Activated T-cell treated with anti-CD3 and anti-CD28 coated beads, Interleukin-2, amount 50 U/mL, for 4 hours (primary cell): ENCODE data around the gene ABCA7. TPM values are rescaled to one million over a fixed set of nuclear protein-coding genes. Genes with fewer than 3 reads are reported as not detected.

Experiments used
- ATAC-seq, 2 donors: fragments of 200-7000 bp; cut with Tn5 transposase; one replicate each; pipeline ENCODE4 v1.10.0; 2021
- DNase-seq: peaks from one replicate; pipeline ENCODE4 v3.0.0-alpha.2; 2020
- H3K27me3 Mint-ChIP-seq: one replicate; pipeline ENCODE4 v1.8.0; 2021; ENCODE audit warnings: low read depth, mixed read lengths
- H3K36me3 Mint-ChIP-seq: one replicate; pipeline ENCODE4 v1.8.0; 2022; ENCODE audit warnings: mixed read lengths; ENCODE audit not compliant: insufficient read depth
- H3K4me1 Mint-ChIP-seq: one replicate; pipeline ENCODE4 v1.8.0; 2021; ENCODE audit warnings: low read depth, mixed read lengths
- H3K4me3 Mint-ChIP-seq: one replicate; pipeline ENCODE4 v1.8.0; 2021; ENCODE audit warnings: mild to moderate bottlenecking, moderate library complexity, mixed read lengths
- H3K9me3 Mint-ChIP-seq: one replicate; pipeline ENCODE4 v1.8.0; 2021; ENCODE audit warnings: mixed read lengths
- total RNA-seq, 3 donors: library from RNA; stranded (reverse); gene quantifications; one replicate each; pipeline ENCODE4 v1.2.1, GENCODE V29; 2021

Gene ABCA7
- total RNA-seq, 3 donors from 2014 or later: 7.1 to 8.7 (median 8.6) TPM

DNA sequence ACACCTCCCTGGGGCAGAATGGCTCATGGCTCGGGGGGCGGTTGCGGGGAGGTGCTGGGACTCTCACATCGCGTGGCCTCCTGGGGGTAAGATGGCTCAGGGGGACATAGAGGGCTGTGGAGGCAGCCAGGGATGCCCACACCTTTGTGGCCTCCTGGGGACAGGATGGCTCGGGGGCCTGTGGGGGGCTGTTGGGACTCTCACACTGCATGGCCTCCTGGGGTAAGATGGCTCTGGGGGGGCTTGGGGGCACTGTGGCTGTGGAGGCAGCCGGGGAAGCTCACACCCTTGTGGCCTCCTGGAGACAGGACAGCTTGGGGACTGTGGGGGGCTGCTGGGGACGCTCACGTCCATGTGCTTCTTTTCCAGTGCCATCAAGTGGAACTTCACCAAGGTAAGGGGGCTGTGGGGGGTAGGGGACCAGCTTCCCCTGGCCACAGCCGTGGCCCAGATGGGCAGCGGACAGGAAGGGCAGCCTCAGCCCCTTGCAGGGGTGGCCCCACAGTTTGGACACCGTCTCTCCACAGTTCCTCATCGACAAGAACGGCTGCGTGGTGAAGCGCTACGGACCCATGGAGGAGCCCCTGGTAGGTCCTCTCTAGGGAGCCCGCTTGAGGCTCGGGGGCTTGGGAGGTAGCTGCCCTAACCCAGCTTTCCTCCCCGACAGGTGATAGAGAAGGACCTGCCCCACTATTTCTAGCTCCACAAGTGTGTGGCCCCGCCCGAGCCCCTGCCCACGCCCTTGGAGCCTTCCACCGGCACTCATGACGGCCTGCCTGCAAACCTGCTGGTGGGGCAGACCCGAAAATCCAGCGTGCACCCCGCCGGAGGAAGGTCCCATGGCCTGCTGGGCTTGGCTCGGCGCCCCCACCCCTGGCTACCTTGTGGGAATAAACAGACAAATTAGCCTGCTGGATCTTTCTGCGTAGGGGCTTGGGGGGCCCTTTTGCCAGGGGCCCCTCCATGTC is 66.2 kb downstream of the ABCA7 start:
- Mint-ChIP-seq H3K9me3 (no peaks in the 10 kb centered on the region), H3K4me3 (peak overlapping the region; percentile 48), H3K27me3 (no peaks in the 10 kb centered on the region), H3K4me1 (peaks cover 31% of the 10 kb centered on the region), H3K36me3 (peaks cover 2% of the 10 kb centered on the region)
- DNase-seq (no peak), ATAC-seq (no peak)

DNA sequence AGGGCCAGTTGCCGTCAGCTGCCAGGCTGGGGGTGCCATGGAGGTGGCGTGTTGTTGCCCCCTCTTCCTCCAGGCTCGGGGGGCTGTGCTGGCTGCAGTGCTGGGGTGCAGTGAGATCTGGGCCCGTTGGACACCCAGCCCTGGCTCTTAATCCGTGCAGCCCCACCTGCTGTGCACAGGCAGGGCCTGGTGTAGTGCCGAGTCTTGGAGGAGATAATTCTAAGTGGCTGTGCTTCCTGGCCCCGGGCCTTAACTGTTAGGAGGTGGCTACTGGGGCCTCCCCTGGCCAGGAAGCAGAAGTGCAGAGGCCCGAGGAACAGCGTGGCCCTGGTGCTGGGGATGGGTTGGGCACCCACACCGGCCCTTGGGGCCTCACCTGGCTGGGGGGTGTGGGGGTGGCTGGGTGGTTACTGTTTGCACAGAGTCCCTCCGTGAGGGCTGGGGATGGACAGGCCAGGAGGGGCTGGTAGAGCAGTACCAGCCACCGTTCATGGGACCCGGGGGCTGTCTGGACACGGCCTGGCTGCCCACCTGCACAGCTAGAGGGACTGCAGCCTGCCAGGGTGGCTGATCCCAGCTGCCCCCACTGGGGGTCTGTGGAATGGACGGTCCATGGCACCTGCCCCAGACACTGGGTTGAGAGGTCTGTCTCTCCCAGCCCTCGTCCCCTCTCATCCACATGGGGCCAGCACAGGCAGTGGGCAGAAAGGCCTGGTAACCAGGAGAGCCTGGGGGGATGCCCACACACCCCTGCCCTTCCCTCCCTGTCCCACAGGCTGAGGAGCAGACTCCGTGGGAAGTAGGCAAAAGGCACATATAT is 67.1 kb downstream of the ABCA7 start:
- peak overlapping the region; percentile 40 for H3K4me3 Mint-ChIP-seq
- ATAC-seq (no peak), DNase-seq (no peak)
- H3K9me3 Mint-ChIP-seq: no peaks in the 10 kb centered on the region
- peaks cover 22% of the 10 kb centered on the region for H3K4me1 Mint-ChIP-seq
- H3K36me3 Mint-ChIP-seq: peaks cover 2% of the 10 kb centered on the region
- no peaks in the 10 kb centered on the region for H3K27me3 Mint-ChIP-seq

DNA sequence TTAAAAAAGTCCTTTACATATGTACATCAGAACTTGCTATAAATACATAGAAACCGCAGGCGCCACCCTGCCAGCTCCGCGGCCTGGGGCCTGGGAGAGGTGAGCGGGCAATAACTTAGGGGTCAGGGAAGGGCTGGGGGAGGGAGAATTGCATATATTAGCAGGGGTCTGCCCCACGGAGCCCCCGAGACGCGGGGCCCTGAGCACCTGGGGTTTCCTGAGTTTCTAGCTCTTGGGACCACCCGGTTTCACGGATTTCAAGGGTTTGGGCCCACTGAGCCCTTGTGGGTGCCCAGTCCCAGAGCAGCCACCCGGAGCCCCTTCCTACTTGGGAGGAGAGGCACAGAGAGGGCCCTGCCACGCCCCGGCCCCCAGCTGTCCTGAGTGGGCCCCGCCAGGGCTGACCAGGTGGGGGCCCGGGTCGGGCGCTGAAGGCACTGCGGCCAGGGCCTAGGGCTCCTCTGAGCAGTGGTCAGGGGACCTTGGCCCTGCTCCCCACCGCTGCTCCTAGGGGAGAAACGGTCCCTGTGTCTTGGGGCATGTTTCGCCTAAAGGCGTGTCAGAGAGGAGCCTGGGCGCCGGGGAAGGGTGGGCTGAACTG is 67.9 kb downstream of the ABCA7 start:
- no peak for DNase-seq
- H3K4me3 Mint-ChIP-seq: no peak overlapping the region
- no peaks in the 10 kb centered on the region for H3K9me3 Mint-ChIP-seq
- H3K36me3 Mint-ChIP-seq: peaks cover 2% of the 10 kb centered on the region
- no peak for ATAC-seq
- H3K4me1 Mint-ChIP-seq: peaks cover 16% of the 10 kb centered on the region
- no peaks in the 10 kb centered on the region for H3K27me3 Mint-ChIP-seq

GRCh38 chr19:1108291-1109031 is 68.6 kb downstream of the ABCA7 start:
- Mint-ChIP-seq H3K27me3 (no peaks in the 10 kb centered on the region), H3K9me3 (no peaks in the 10 kb centered on the region), H3K36me3 (peaks cover 2% of the 10 kb centered on the region), H3K4me3 (no peak overlapping the region), H3K4me1 (peaks cover 9% of the 10 kb centered on the region)
- no peak for DNase-seq
- no peak for ATAC-seq

- no peak for DNase-seq
- no peak overlapping the region for H3K4me3 Mint-ChIP-seq
- no peaks in the 10 kb centered on the region for H3K9me3 Mint-ChIP-seq
- peaks cover 2% of the 10 kb centered on the region for H3K36me3 Mint-ChIP-seq
- no peaks in the 10 kb centered on the region for H3K27me3 Mint-ChIP-seq
- no peak for ATAC-seq
- H3K4me1 Mint-ChIP-seq: peaks cover 8% of the 10 kb centered on the region
These were observed 69.2 kb downstream of the ABCA7 start for GRCh38 chr19:1109032-1109551.

GRCh38 chr19:1109697-1110671 is 70.1 kb downstream of the ABCA7 start:
- peaks cover 8% of the 10 kb centered on the region for H3K4me1 Mint-ChIP-seq
- H3K27me3 Mint-ChIP-seq: no peaks in the 10 kb centered on the region
- peaks cover 2% of the 10 kb centered on the region for H3K36me3 Mint-ChIP-seq

GRCh38 chr19:1110809-1111640 is 71.1 kb downstream of the ABCA7 start:
- H3K4me1 Mint-ChIP-seq: peaks cover 4% of the 10 kb centered on the region
- no peaks in the 10 kb centered on the region for H3K27me3 Mint-ChIP-seq
- no peak for DNase-seq
- no peak overlapping the region for H3K4me3 Mint-ChIP-seq
- ATAC-seq: no peak
- no peaks in the 10 kb centered on the region for H3K9me3 Mint-ChIP-seq
- peaks cover 2% of the 10 kb centered on the region for H3K36me3 Mint-ChIP-seq

More at GRCh38 chr19:1109697-1110671, 70.1 kb downstream of the ABCA7 start:
- no peak for DNase-seq
- Mint-ChIP-seq H3K4me3 (no peak overlapping the region), H3K9me3 (no peaks in the 10 kb centered on the region)
- ATAC-seq: no peak

DNA sequence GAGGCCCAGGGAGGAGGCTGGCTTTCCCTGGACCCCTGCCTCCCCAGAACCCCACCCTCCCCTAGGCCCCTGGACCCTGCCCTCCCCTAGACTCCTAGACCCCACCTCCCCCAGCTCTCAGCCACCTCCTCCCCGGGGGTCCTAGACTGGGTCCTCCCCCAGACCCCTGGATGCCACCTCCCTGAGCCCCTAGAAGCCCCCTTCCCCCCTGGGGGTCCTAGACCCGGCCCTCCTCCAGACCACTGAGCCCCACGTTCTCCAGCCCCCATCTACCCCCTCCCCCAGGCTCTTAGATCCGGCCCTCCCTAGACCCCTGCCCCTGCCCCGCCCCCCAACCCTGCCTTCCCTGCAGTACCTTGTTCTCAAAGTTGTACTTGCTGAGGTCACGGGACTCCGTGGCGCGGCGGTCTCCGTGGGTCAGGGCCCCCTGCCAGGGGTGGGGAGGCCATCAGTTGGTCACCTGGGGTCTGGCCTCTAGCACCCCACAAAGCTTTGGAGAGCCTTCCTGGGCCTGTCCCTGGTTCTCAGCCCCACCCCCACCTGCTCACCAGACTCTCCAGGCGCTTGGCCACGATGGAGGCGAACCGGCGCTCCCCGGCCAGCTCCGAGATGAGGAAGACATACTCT is 71.8 kb downstream of the ABCA7 start:
- no peak for DNase-seq
- H3K4me3 Mint-ChIP-seq: no peak overlapping the region
- no peaks in the 10 kb centered on the region for H3K27me3 Mint-ChIP-seq

DNA sequence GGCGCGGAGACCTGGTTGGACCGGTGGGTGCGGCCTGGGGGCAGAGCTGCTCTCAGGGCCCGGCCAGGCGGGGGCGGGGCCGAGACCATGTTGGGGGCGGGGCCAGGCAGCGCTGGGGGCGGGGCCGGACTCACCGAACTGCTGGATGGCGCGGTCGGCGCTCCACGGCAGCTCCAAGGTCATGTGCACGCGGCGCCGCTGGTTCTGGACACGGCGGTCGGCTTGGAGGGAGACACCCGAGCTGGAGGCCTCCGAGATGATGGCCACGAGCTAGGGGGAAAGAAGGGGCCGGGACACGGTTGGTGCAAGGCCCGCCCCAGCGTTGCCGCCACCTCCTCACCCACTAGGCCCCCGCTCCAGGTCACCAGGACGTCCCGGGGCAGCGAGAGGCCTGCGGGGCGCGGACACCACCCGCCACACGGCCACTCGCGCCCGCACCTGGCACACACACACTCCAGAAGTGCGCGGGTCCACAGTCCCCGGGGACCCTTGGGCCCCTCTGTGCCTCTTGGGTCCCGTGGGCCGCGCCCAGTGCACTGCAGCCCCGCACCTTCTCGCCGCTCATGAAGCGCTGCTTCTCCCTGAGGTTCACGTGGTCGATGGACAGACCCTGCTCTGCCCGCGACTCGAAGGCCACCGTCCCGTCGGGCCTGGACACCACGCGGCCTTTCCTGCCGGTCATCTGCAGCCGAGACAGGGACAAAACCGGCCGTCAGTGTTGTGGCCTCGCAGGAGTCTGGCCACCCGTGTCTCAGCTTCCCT is 72.5 kb downstream of the ABCA7 start:
- Mint-ChIP-seq H3K4me1 (no peaks in the 10 kb centered on the region), H3K4me3 (no peak overlapping the region), H3K27me3 (no peaks in the 10 kb centered on the region), H3K36me3 (peaks cover 2% of the 10 kb centered on the region), H3K9me3 (no peaks in the 10 kb centered on the region)
- no peak for DNase-seq
- no peak for ATAC-seq

More for the DNA sequence above, 71.8 kb downstream of the ABCA7 start:
- ATAC-seq: no peak
- Mint-ChIP-seq H3K4me1 (peaks cover 1% of the 10 kb centered on the region), H3K36me3 (peaks cover 2% of the 10 kb centered on the region), H3K9me3 (no peaks in the 10 kb centered on the region)

GRCh38 chr19:1113030-1113985 is 73.4 kb downstream of the ABCA7 start:
- H3K36me3 Mint-ChIP-seq: peaks cover 7% of the 10 kb centered on the region
- no peak overlapping the region for H3K4me3 Mint-ChIP-seq
- no peaks in the 10 kb centered on the region for H3K9me3 Mint-ChIP-seq
- ATAC-seq (peak; percentile 74 to 80), DNase-seq (peak; percentile 84)
- no peaks in the 10 kb centered on the region for H3K27me3 Mint-ChIP-seq
- no peaks in the 10 kb centered on the region for H3K4me1 Mint-ChIP-seq
